ENCODE data around the gene TMBIM6.
"Not testable (repeated sequence)": the region's sequence is repeated elsewhere in the genome, so short reads cannot be mapped to it uniquely, and the experiment has no call there.

- TF ChIP-seq CTCF (IDR thresholded peaks at IDR 0.05); TAF1 (IDR thresholded peaks at IDR 0.05; ENCODE audit: borderline replicate concordance, low read depth, low read length); REST (IDR thresholded peaks at IDR 0.05; ENCODE audit: low read depth, low read length); FOXM1 (IDR thresholded peaks at IDR 0.05; ENCODE audit: low read depth); RFX5 (IDR thresholded peaks at IDR 0.05; ENCODE audit: low read length); POLR2AphosphoS5 (IDR thresholded peaks at IDR 0.05; ENCODE audit: low read depth, low read length); EP300 (IDR thresholded peaks at IDR 0.05; ENCODE audit: borderline replicate concordance in 1 of 2, low read depth in 1 of 2, low read length in 1 of 2); YY1 (IDR thresholded peaks at IDR 0.05; ENCODE audit: low read depth); USF2 (IDR thresholded peaks at IDR 0.05; ENCODE audit: borderline replicate concordance, low read depth, low read length); RXRA (IDR thresholded peaks at IDR 0.05; ENCODE audit: borderline replicate concordance, low read depth); MAX (IDR thresholded peaks at IDR 0.05; ENCODE audit: low read depth); FOSL2 (IDR thresholded peaks at IDR 0.05; ENCODE audit: borderline replicate concordance, low read depth); TEAD4 (IDR thresholded peaks at IDR 0.05; ENCODE audit: borderline replicate concordance, insufficient read depth); USF1 (IDR thresholded peaks at IDR 0.05; ENCODE audit: borderline replicate concordance, low read depth): not testable (repeated sequence)
Observed at GRCh38 chr12:49740277-49740676, 1.1 kb upstream of the TMBIM6 start.

Measured in SK-N-SH (cell line).